Thoracic aorta (tissue), 2 donors: ENCODE measurements around the gene TVP23A. TPM values are rescaled to one million over a fixed set of nuclear protein-coding genes. Genes with fewer than 3 reads are reported as not detected.

Experiments
- ATAC-seq: fragments of 150-250 bp; one replicate; pipeline ENCODE4 v1.8.0; 2017; ENCODE audit warnings: low read depth; ENCODE audit not compliant: insufficient number of reproducible peaks, low FRiP score
- DNase-seq: peaks from one replicate; pipeline ENCODE4 v3.0.0-alpha.2; 2020; ENCODE audit warnings: low spot score
- H3K27ac ChIP-seq, 2 donors: fragments of 200-600 bp; sonication (generic); 1 replicate in 1 of 2; 2 replicates in 1 of 2; pipeline ENCODE4 v1.5.1; 2016; ENCODE audit warnings: mild to moderate bottlenecking in 2 of 2, moderate library complexity in 2 of 2
- H3K27me3 ChIP-seq: fragments of 200-600 bp; sonication (generic); replicated peaks from 2 replicates; pipeline ENCODE4 v1.6.0; 2016; ENCODE audit warnings: mild to moderate bottlenecking; ENCODE audit not compliant: insufficient read depth
- H3K36me3 ChIP-seq: fragments of 200-600 bp; sonication (generic); one replicate; pipeline ENCODE4 v1.5.1; 2016
- H3K4me1 ChIP-seq, 2 donors: fragments of 200-600 bp; sonication (generic); 1 replicate in 1 of 2; 2 replicates in 1 of 2; pipeline versions ENCODE4 v1.5.1 to v1.6.0; 2016; ENCODE audit warnings: low read depth in 2 of 2, mild to moderate bottlenecking in 1 of 2; ENCODE audit not compliant: control insufficient read depth in 1 of 2
- H3K4me3 ChIP-seq: fragments of 200-600 bp; sonication (generic); 2 replicates; pipeline ENCODE4 v1.5.1; 2016; ENCODE audit warnings: mild to moderate bottlenecking
- H3K9me3 ChIP-seq: fragments of 200-600 bp; sonication (generic); 2 replicates; pipeline ENCODE4 v1.5.1; 2016
- CTCF ChIP-seq: fragments of 200-600 bp; sonication (generic); IDR thresholded peaks from one replicate; pipeline ENCODE4 v1.5.1; 2019; ENCODE audit warnings: antibody characterized with exemption
- total RNA-seq, 2 donors: library from RNA; depleted of rRNA; stranded (reverse); fragments of >200 nt; gene quantifications; one replicate each; pipeline versions ENCODE4 v1.1.0 to v1.2.3, GENCODE V29; 2016

The TVP23A gene
- total RNA-seq, 2 donors from 2014 or later: 1.1 to 1.5 TPM

GRCh38 chr16:10761373-10761772 lies 57.2 kb downstream of the TVP23A start:
- no peak for ATAC-seq
- peaks cover under 1 to 13% of the 10 kb centered on the region in 2 donors for H3K4me1 ChIP-seq
- TF ChIP-seq CTCF: no peak
- peaks cover 62% of the 10 kb centered on the region for H3K36me3 ChIP-seq
- no peak overlapping the region for H3K4me3 ChIP-seq
- H3K27ac ChIP-seq: no peak overlapping the region
- H3K27me3 ChIP-seq: no peaks in the 10 kb centered on the region
- no peak for DNase-seq
- no peaks in the 10 kb centered on the region for H3K9me3 ChIP-seq

- TF ChIP-seq CTCF: no peak
- Histone ChIP-seq H3K9me3 (no peaks in the 10 kb centered on the region), H3K4me3 (no peak overlapping the region), H3K36me3 (peaks cover 60% of the 10 kb centered on the region), H3K27ac (no peak overlapping the region), H3K27me3 (no peaks in the 10 kb centered on the region), H3K4me1 (peaks cover 6 to 18% of the 10 kb centered on the region in 2 donors)
- DNase-seq: no peak
- ATAC-seq: no peak
These were observed 57.7 kb downstream of the TVP23A start for GRCh38 chr16:10760858-10761257.

GRCh38 chr16:10756574-10756973 lies 62.0 kb downstream of the TVP23A start:
- peak; percentile 82 for ATAC-seq

GRCh38 chr16:10754941-10755340 lies 63.7 kb downstream of the TVP23A start:
- Histone ChIP-seq H3K4me3 (no peak overlapping the region), H3K4me1 (peaks cover 6 to 22% of the 10 kb centered on the region in 2 donors), H3K36me3 (peaks cover 23% of the 10 kb centered on the region), H3K9me3 (no peaks in the 10 kb centered on the region), H3K27me3 (no peaks in the 10 kb centered on the region), H3K27ac (peak overlapping the region in 1 of 2 donors; percentile 80)
- ATAC-seq (no peak), DNase-seq (no peak)
- TF ChIP-seq CTCF: no peak

More at GRCh38 chr16:10756574-10756973, 62.0 kb downstream of the TVP23A start:
- H3K4me3 ChIP-seq: peak overlapping the region; percentile 20
- H3K9me3 ChIP-seq: no peaks in the 10 kb centered on the region
- no peaks in the 10 kb centered on the region for H3K27me3 ChIP-seq
- peak overlapping the region; percentile 66 to 80 for H3K27ac ChIP-seq
- peak; percentile 77 for DNase-seq
- peaks cover 36% of the 10 kb centered on the region for H3K36me3 ChIP-seq
- TF ChIP-seq CTCF: no peak
- H3K4me1 ChIP-seq: peaks cover 6 to 22% of the 10 kb centered on the region in 2 donors

GRCh38 chr16:10753670-10754069 lies 64.9 kb downstream of the TVP23A start:
- ATAC-seq (no peak), DNase-seq (no peak)
- no peak for TF ChIP-seq CTCF
- Histone ChIP-seq H3K36me3 (peaks cover 15% of the 10 kb centered on the region), H3K4me1 (peaks cover 6 to 22% of the 10 kb centered on the region in 2 donors), H3K27me3 (no peaks in the 10 kb centered on the region), H3K9me3 (no peaks in the 10 kb centered on the region), H3K4me3 (no peak overlapping the region), H3K27ac (peak overlapping the region in 1 of 2 donors; percentile 35)
